GM18502 (cell line): ENCODE results near the gene BPIFB2.

Source experiments
- ATAC-seq: cut with Tn5 transposase; IDR thresholded peaks from one replicate; pipeline ENCODE4 v1.9.1; 2021; ENCODE audit warnings: mild to moderate bottlenecking; ENCODE audit not compliant: unreplicated experiment, poor library complexity

BPIFB2 gene

GRCh38 chr20:33018169-33018931 is 10.8 kb downstream of the BPIFB2 start:
- no peak for ATAC-seq

- ATAC-seq, result no peak
These were observed 12.2 kb downstream of the BPIFB2 start for GRCh38 chr20:33019465-33020277.

GRCh38 chr20:33020278-33021161 is 13.0 kb downstream of the BPIFB2 start:
- no peak for ATAC-seq

- ATAC-seq, result no peak
These were observed 14.4 kb downstream of the BPIFB2 start for GRCh38 chr20:33021879-33022278.

GRCh38 chr20:33022289-33022688 is 14.8 kb downstream of the BPIFB2 start:
- ATAC-seq, result no peak

- no peak for ATAC-seq
These were observed 15.4 kb downstream of the BPIFB2 start for GRCh38 chr20:33022694-33023438.

GRCh38 chr20:33023439-33024242 is 16.1 kb downstream of the BPIFB2 start:
- no peak for ATAC-seq

- no peak for ATAC-seq
These were observed 16.7 kb downstream of the BPIFB2 start for GRCh38 chr20:33024243-33024560.

GRCh38 chr20:33024609-33025317 is 17.3 kb downstream of the BPIFB2 start:
- no peak for ATAC-seq

- ATAC-seq, result no peak
These were observed 17.9 kb downstream of the BPIFB2 start for GRCh38 chr20:33025318-33025876.

GRCh38 chr20:33026072-33026778 is 18.7 kb downstream of the BPIFB2 start:
- ATAC-seq, result no peak

GRCh38 chr20:33026779-33027759 is 19.6 kb downstream of the BPIFB2 start:
- no peak for ATAC-seq

GRCh38 chr20:33027769-33028751 is 20.6 kb downstream of the BPIFB2 start:
- no peak for ATAC-seq

GRCh38 chr20:33028875-33029274 is 21.4 kb downstream of the BPIFB2 start:
- no peak for ATAC-seq

GRCh38 chr20:33030076-33030475 is 22.6 kb downstream of the BPIFB2 start:
- no peak for ATAC-seq
